HPDE6-E6E7 (cell line): ENCODE measurements around the gene ATP8B4.

Experiments used
- DNase-seq: peaks from one replicate; pipeline ENCODE4 v3.0.0; 2011; ENCODE audit warnings: missing footprints; ENCODE audit errors: extremely low spot score

ATP8B4 gene

GRCh38 chr15:49895347-49896223, 223.4 kb downstream of the ATP8B4 start:
- DNase-seq: no peak

- no peak for DNase-seq
Measured at GRCh38 chr15:49890689-49891088, 228.3 kb downstream of the ATP8B4 start.

GRCh38 chr15:49889536-49889935, 229.5 kb downstream of the ATP8B4 start:
- no peak for DNase-seq

- DNase-seq: no peak
Measured at GRCh38 chr15:49888734-49889133, 230.3 kb downstream of the ATP8B4 start.

GRCh38 chr15:49888323-49888693, 230.7 kb downstream of the ATP8B4 start:
- no peak for DNase-seq

GRCh38 chr15:49887659-49888322, 231.2 kb downstream of the ATP8B4 start:
- DNase-seq: no peak

GRCh38 chr15:49883121-49883520, 235.9 kb downstream of the ATP8B4 start:
- no peak for DNase-seq

- DNase-seq: no peak
Measured at GRCh38 chr15:49881866-49882265, 237.2 kb downstream of the ATP8B4 start.

GRCh38 chr15:49881433-49881832, 237.6 kb downstream of the ATP8B4 start:
- no peak for DNase-seq

GRCh38 chr15:49877873-49878521, 241.0 kb downstream of the ATP8B4 start:
- no peak for DNase-seq

- no peak for DNase-seq
Measured at GRCh38 chr15:49877117-49877872, 241.7 kb downstream of the ATP8B4 start.

GRCh38 chr15:49876401-49877038, 242.5 kb downstream of the ATP8B4 start:
- DNase-seq: peak; percentile 11

- DNase-seq: no peak
Measured at GRCh38 chr15:49875392-49875791, 243.6 kb downstream of the ATP8B4 start.

GRCh38 chr15:49870472-49870871, 248.6 kb downstream of the ATP8B4 start:
- DNase-seq: no peak

GRCh38 chr15:49868348-49868747, 250.7 kb downstream of the ATP8B4 start:
- DNase-seq: no peak

- DNase-seq: peak; percentile 17
Measured at GRCh38 chr15:49865925-49866757, 252.9 kb downstream of the ATP8B4 start.

- no peak for DNase-seq
Measured at GRCh38 chr15:49864251-49864650, 254.8 kb downstream of the ATP8B4 start.

GRCh38 chr15:49863431-49864224, 255.4 kb downstream of the ATP8B4 start:
- DNase-seq: peak; percentile 10

GRCh38 chr15:49860101-49860500, 258.9 kb downstream of the ATP8B4 start:
- DNase-seq: no peak
